ENCODE results near the gene GABBR1.

GABBR1 gene

DNA sequence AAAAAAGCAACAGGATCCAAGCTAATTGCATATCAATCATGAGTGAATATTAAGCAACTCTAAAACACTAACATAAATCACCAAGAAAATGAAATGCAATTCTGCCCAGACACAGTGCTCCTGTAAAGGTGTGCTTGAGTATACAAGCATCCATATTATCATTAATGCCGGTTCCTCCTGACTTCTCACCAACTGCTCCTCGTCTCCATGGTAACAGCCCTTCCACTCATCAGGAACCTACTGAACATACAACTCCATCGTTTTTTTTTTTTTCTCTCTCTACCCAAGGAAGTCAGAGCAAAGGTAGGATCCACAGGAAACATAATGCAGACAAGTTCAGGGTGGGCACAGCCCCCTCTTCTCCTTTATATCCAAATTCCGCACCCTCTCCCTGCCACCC is 12.4 kb downstream of the GABBR1 start:
- DNase-seq, result no peak

DNA sequence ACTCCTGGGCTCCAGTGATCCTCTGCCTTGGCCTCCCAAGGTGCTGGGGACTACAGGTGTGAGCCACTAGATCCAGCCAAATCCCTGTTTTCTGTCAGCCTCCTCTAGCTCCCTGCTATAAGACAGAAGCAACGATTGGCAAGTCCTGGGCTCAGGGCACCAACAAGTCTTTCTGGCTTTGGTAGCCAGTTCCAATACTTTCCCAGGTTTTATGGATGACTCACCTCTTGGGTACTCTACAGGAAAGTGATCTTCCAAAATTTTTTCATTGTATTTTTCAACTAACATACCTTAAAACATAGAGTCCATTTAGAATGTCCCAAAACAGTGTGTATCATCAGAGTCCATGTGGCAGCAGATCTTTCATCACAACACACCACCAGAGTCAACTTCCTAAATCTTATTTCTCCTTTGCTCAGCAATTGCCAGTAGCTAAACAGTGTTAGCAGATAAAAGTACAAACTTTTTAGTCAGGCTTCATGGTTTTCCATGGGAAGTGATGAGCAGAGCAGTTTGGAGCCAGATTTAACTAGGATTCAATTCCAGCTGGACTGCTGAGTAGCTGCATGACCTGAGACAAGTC is 13.3 kb downstream of the GABBR1 start:
- DNase-seq, result peak; percentile 60 to 62

DNA sequence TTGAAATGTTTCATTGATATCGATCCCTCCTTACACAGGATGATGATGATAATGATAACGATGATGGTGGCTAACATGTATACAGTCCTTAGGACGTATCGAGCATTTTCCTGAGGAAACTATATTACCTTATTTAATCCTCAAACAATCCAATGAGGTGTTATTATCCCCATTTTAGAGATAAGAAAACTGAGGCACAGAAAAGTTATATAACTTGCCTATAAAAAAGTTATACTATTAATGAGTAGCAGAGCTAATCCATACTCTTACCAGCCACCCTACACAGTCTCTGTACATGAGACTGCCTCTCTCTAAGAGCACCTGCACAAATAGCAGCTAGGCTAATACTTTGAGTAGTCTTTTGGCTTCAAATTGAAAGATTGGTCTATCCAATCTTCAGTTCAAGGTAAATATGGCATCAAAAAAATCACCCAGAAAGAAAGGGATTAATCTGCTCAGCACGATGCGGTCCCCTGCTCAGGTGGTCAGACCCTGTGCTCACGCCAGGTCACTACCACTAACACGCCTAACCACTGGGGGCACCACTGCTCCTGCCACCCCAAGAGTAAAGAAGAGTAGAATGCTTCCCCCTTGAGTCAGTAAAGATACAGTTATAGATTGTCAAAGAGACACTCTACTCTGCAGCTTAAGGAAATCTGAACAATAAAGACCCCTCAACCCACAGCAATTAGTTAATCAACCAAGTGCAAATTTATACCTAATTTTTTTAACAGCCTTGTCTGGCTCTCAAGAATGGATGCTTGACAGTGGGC is 15.0 kb downstream of the GABBR1 start:
- DNase-seq, result no peak

DNA sequence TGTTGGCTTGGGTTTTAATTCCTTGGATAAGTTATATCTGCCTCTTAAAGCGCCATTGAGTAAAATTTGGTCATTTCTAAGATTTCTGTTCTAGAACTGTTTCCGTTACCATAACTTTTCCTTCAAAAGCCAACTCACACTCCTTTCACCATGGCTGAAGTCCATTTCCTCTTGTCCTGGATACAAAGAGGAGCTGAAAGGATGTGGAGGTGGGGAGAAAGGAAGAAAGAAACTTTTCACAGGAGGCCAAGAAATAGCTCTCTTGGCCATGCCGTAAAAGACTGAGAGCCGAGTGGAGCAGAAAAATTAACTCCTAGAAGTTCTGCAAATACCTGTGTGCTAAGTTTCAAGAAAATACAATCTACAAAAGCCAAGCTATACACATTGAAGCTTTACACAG is 21.6 kb downstream of the GABBR1 start:
- DNase-seq, result no peak

DNA sequence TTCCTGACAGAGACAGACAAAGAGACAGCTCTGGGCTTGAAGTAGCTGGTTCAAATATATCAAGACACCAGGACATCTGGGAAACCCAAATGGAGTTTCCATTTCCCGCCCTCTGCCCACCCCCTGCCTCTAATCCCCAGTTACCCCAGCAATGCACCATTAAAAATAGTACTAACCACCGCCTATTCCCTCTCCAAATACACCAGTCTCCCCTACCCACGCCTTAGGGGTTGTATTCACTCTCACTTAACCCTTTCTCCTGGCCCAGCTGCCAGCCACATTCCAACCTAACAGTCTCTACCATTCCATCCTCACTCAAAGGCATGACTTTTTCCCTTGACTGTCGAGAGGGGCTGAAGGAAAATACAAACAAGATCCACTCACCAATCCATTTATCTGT is 22.4 kb downstream of the GABBR1 start:
- DNase-seq, result no peak

DNA sequence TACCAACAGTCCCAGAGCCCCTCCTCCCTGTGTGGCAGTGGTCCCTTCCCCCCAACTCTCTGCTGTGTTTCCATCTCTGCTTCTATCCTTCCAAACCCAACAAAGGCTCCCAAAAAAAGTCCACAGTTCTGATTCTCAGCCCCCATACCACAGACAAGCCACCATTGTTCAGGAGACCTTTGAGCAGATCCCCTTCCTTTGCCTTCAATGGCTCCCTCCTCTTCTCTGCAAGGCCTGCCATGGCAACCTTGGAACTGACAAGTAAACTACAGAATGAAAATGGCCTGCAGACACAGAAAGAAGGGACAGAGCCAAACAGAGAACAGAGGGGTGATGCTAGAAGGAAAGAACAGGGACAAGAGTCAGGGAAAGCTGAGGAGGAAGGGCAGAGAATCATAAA is 24.9 kb downstream of the GABBR1 start:
- DNase-seq, result no peak

DNA sequence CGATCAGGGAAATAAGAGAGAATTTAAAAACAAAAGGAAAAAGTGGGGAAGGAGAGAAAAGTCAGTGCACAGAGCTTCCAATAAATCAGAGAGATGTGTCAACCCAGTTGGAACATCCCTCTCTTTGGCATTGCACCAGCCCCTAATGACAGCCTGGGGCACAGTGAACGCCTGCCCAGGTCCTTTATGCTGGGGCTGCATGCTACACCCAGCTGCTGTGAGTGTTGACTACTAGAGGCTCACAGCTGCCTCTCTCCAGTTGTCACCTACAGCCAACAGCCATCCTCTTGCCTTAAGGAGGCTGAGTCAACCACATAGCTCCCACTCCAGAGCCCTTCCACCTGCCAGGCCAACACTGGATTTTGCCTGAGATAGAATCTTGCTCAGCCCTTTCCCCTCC is 29.1 kb downstream of the GABBR1 start:
- no peak for DNase-seq

DNA sequence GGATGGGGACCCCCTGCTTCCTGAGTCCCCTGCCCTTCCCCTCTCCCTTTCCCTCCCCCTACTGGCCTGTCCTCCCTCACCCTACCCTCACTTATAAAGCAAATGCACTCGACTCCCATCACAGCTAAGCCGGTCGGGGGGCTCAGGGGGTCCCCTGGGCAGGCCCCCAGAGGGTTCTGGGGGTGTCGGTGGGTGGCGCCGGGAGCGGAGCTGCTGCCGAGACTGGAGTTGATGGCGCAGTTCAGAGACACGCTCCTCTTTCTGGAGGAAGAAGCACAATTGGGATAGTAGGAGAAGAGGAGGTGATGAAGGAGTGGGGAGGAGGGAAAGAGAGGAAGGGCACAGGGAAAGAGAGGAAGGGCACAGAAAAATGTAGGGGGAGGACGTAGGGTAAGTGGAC is 29.5 kb downstream of the GABBR1 start:
- no peak for DNase-seq

DNA sequence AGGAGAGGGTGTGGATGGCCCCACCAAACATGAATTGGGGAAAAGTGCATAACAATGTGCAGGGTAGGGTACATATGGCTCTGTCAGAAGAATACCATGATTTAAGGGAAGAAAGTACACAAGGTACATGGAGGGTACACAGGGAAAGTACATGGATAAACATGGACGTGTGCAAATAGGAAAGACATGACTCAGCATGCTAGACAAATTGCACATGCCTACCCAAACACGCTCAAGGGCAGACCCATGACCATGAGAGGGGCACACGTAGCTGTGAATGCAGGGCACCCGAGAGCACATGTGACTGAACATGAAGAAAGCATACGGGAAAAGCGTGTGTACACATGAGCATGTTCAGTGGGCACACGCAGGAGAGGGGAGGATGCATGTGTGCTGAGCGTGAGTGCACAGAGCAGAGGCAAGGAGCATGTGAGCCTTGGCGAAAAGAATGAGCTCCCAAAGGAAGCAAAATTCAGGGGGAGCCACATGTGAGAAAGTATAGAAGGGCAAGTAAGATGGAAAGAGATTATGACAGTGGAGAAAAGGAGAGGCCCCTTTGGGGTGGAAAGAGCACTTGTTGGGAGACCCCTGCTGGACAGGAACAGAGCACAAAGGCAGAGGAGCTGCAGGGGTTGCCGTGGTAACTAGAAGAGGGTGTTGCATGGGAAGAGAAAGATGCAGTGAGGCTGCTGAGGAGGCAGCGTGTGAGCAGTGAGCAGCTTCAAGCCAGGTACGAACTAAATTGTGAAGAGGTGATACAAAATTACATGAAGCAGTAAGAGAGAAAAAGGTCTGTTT is 30.2 kb downstream of the GABBR1 start:
- no peak for DNase-seq

DNA sequence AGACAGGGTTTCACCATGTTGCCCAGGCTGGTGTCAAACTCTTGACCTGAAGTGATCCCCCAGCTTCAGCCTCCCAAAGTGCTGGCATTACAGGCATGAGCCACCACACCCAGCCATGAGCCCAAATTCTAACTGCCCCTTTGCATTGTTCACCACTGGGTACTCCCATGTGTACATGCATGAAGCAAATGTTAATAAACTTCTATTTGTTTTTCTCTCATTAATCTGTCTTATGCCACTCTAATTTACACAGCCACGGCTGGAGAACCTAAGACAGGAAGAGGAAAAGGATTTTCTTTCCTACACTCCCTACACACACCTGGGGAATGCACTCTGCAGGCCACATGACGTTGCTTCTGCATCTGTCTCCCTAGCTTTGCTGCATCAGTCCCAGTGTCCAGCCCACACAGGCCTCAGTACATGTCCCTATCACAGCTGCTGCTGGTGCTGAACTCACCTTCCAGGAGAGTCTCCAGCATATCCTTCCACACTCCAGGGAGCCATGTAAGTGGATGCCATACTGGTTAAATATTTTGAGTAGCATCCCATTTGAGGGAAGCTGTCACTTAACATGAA is 34.7 kb downstream of the GABBR1 start:
- DNase-seq, result no peak

DNA sequence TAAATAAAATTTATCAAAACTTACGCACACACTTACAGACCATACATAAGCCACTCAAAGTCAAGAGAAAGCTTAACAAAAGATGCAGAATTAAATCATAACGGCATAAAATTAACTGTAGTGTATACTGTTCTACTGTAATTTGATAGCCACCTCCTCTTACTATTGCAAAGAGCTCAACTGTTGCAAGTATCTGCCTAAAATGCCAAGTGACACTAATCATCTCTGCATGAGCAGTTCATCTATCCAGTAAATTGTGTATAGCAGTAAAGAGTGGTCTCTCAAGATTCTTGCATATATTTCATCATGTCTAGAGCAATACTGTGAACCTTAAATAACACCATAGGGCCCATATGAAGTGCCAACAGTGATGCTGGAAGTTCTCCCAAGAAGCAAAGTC is 35.8 kb downstream of the GABBR1 start:
- no peak for DNase-seq

DNA sequence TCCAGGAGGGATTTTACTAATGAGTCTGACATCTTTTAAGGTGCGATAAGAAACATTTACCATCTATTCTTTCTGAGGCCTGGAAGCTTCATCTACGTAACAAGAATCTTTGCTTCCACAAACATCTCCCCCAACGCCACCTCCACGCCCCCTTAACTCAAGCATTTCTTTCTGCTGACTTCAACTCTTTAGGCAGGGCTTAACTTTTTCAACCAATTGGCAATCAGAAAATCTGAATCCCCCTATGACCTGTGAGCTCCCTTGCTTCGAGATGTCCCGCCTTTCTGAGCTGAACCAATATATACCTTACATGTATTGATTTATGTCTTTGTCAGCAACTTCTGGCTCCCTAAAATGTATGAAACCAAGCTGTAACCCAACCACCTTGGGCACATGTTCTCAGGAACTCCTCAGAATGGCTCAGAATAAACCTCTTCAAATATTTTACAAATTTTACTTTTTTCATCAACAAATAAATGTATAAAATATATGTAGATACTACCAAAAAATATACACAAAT is 36.5 kb downstream of the GABBR1 start:
- DNase-seq, result no peak

DNA sequence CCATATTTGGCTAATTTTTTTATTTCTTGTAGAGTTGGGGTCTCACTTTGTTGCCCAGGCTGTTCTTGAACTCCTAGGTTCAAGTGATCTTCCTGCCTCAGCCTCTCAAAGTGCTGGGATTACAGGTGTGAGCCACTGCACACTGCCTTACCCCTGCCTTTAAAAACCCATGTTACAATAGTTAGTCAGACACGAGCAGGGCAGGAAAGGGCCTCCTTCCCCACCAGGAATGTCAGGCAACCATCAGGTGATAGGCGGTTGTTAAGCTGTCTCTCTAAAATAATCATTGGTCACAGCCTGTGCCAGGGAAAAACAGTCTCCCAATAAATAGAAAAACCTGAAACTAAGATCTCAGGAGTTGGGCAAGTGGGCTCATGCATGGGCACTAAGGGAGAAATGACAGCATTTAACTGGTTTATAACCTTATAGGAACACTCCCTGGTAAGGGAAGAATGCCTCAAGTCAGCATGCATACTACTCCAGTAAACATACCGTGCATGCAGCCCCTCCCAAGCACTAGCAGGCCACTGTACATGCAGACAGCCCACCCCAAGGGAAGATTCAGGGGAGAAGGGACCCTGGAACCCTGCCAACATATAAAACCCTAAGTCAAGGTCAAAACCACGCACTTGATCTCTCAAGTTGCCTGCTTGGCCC is 39.7 kb downstream of the GABBR1 start:
- no peak for DNase-seq

DNA sequence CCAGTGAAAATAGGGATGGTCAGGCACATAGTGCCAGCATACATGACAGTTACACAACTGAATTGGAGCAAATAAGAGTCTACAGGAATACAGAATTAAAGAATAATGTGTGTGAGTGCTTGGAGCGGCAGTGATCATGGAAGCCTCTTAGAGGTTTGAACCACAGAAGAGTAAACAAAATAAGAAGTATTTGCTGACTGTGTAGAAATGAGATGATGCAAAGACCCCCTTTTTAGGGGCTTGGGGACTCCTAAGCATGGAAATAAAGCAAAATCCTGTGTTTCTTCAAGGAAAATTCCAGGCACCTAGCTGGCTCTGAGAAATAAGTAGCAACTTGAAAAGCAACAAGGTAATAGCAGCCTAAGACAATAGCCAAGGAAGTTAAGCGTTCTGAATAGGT is 41.3 kb downstream of the GABBR1 start:
- no peak for DNase-seq

DNA sequence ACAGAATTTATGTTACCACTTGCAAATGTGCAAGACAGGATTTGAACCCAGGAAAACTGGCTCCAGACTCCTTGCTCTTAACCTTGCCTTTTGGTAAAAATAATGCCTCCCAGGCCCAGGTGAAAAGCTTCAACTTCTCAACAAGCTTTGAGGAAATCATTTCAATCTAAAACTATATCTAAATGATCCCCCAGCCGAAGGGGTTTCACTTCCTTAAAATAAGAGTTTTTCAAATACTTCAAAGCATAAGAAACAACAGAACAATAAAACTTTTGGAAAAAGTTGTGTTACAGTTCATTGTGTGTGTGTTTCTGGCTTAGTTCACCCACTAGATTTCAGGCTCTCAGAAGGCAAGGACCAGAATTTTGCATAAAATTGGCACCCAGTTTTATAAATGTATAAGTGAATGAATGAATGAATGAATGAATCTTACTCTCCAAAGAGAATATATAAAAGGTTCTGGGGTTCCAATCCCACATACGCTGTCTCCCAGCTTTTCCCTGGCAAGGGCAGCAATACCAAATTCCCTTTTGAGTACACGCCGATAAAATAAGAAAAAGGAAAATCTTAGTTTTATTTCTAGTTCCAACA is 42.7 kb downstream of the GABBR1 start:
- no peak for DNase-seq

DNA sequence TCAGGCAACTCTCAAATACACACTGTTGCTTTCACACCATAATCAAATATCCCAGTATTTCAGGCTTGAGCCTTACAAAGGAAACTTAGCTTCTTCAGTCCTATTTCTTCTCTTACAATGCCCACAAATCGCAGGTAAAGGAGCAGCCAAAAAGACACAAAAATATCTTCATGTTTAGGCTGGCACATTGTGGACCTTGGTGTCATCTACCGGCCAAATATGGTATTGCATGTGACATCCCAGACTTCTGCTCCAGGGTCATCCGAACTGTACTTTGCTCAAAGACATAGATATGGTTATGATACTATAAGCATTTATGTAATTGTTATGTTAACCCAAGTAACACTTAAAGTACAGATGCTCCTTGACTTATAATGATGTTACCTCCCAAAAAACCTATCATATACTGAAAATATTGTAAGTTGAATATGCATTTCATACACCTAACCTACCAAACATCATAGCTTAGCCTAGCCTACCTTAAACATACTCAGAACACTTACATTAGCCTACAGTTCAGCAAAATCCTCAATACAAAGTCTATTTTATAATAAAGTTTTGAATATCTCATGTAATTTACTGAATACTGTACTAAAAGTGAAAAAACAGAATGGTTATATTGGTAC is 43.4 kb downstream of the GABBR1 start:
- DNase-seq, result peak; percentile 35 to 49

DNA sequence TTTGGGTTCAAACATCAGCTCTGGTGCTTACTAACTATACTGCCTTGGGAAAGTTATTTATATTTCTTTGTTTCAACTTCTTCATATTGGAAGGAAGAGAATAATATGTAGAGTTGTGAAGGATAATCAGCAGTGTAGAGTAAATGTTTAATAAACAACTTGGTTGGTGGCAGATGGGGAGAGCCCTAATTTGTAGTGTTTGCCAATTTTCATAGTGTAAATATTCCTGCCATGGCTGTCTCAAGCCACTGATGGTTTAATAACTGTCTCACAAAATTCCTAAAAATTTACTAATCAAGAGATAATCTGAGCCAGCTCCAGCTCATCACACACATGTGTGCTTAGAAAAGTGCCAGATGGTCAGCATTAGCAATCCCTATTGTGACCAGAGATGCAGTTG is 48.2 kb downstream of the GABBR1 start, which contains the start of gene OR2H2:
TSS of gene OR2H2 (plus strand) at position 301 of the 400 bp plus-strand sequence. CDS start 2,824 bp downstream, outside the sequence.
- no peak for DNase-seq

DNA sequence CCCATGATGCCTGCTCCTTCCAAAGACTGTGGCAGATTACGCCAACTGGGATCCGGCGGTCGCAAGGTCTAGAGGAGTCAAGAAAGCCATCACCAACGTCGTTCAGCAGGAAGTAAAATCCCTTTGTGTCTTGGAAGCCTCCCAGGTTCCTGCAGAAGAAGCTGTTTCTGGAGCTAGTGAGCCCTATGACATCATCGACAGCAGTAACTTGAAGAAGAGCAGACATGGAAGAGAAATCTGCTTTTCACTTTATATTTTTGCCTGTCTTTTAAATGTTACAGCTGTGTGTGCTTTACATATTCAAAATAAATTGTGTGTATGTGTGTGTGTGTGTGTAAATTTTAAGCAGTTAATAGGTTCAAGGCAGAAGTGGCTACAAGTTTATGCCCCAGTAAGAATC is 55.4 kb downstream of the GABBR1 start:
- no peak for DNase-seq

DNA sequence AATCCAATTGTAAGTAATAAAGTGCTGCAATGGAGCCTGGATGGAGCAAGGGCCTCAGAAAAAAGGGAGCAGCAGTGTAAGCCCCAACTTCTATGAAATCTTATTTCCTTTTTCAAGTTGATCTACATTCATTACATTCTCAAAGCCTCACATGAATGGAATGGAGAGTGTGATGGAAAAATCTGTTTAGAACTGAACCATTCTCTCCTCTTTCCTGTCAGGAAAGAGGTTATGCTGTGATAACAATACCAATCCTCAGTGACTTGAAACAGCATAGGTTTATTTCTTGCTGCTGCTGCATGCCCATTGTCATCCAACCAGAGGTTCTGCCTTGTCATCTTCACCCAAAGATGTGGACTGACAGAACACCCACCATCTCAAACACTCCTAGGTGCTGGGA is 56.9 kb downstream of the GABBR1 start:
- DNase-seq, result no peak

DNA sequence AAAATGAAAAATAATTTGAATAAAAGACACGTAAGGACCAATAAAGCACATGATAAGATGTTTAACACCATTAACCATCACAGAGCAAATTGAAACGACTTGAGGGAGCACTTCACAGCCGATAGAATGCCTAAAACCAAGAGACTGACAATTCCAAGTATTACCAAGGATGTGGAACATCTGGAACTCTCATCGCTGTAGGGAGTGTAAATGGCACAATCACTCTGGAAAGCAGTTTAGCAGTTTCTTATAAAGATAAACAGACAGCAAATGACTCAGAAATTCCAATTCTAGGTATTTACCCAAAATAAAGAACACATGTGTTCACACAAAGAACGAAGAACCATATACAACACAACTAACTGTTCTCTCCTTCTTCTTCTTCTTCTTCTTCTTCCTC is 65.0 kb downstream of the GABBR1 start:
- DNase-seq, result no peak

DNA sequence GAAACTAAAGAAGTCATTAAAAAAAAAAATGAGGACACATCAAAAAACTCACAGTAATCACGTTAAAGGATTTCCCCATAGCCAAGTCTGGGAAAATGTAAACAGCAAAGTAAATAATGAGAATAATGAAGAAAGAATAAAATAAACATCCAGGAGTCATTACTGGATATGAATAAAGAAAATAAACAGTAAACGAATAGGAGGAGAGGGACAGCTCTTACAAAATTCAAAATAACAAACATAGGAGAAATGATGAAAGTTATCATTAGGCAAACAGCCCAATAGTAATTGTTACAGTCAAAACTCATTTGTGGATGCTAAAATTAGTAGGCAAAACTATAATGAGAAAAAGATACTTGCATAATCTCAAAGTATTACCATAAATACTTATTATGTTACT is 65.4 kb downstream of the GABBR1 start:
- no peak for DNase-seq

DNA sequence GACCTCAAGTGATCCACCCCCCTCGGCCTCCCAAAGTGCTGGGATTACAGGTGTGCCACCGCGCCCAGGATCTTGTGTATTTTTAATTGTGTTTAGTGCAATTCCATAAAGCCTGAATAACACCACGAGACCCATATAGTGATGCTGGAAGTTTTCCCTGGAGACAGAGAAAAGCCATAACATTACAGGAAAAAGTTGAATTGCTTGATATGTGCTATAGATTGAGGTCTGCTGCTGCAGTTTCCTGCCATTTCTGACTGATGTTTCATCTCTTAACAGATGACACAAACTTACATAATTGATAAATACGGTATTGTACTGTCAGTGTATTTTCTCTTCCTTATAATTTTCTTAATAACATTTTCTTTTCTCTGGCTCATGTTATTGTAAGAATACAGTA is 66.1 kb downstream of the GABBR1 start:
- no peak for DNase-seq

All from inflammatory macrophage (primary cell).